Central memory CD8-positive, alpha-beta T cell (primary cell): ENCODE results near the gene LRRC59.
"Not testable (repeated sequence)": the region's sequence is repeated elsewhere in the genome, so short reads cannot be mapped to it uniquely, and the experiment has no call there.

ENCODE experiments used
- ATAC-seq: fragments of 150-1000 bp; cut with Tn5 transposase; replicated peaks from 2 replicates; pipeline ENCODE4 v1.10.0; 2022; ENCODE audit warnings: mild to moderate bottlenecking, moderate FRiP score, moderate number of reproducible peaks; ENCODE audit not compliant: poor library complexity, severe bottlenecking; ENCODE audit errors: extremely low read depth
- DNase-seq, 2 donors: peaks; one replicate each; pipeline ENCODE4 v3.0.0; 2021; ENCODE audit warnings: low spot score in 2 of 2
- H3K27ac Mint-ChIP-seq: one replicate; pipeline ENCODE4 v1.8.0; 2022; ENCODE audit warnings: low read depth, mild to moderate bottlenecking, moderate library complexity, mixed read lengths
- H3K27me3 Mint-ChIP-seq: one replicate; pipeline ENCODE4 v1.8.0; 2022; ENCODE audit warnings: mixed read lengths
- H3K36me3 Mint-ChIP-seq: one replicate; pipeline ENCODE4 v1.8.0; 2022; ENCODE audit warnings: mild to moderate bottlenecking, moderate library complexity, mixed read lengths; ENCODE audit not compliant: insufficient read depth
- H3K4me1 Mint-ChIP-seq: one replicate; pipeline ENCODE4 v1.8.0; 2022; ENCODE audit warnings: mixed read lengths
- H3K4me3 Mint-ChIP-seq: one replicate; pipeline ENCODE4 v1.8.0; 2022; ENCODE audit warnings: mild to moderate bottlenecking, moderate library complexity, mixed read lengths
- H3K9me3 Mint-ChIP-seq: one replicate; pipeline ENCODE4 v1.8.0; 2022; ENCODE audit warnings: mixed read lengths

The LRRC59 gene

GRCh38 chr17:50429793-50430192, 32.5 kb upstream of the LRRC59 start:
- H3K9me3 Mint-ChIP-seq: no peaks in the 10 kb centered on the region
- ATAC-seq (no peak), DNase-seq (no peak)
- H3K4me3 Mint-ChIP-seq: no peak overlapping the region
- no peaks in the 10 kb centered on the region for H3K27me3 Mint-ChIP-seq
- H3K4me1 Mint-ChIP-seq: peaks cover 30% of the 10 kb centered on the region
- H3K36me3 Mint-ChIP-seq: peaks cover 5% of the 10 kb centered on the region
- H3K27ac Mint-ChIP-seq: no peak overlapping the region

GRCh38 chr17:50428831-50429424, 31.6 kb upstream of the LRRC59 start:
- ATAC-seq: no peak
- H3K4me1 Mint-ChIP-seq: peaks cover 30% of the 10 kb centered on the region
- H3K27ac Mint-ChIP-seq: no peak overlapping the region
- peaks cover 5% of the 10 kb centered on the region for H3K36me3 Mint-ChIP-seq
- no peaks in the 10 kb centered on the region for H3K27me3 Mint-ChIP-seq
- DNase-seq: no peak
- no peak overlapping the region for H3K4me3 Mint-ChIP-seq
- no peaks in the 10 kb centered on the region for H3K9me3 Mint-ChIP-seq

GRCh38 chr17:50428126-50428525, 30.8 kb upstream of the LRRC59 start:
- H3K27ac Mint-ChIP-seq, DNase-seq, H3K36me3 Mint-ChIP-seq, H3K9me3 Mint-ChIP-seq, ATAC-seq, H3K4me3 Mint-ChIP-seq, H3K27me3 Mint-ChIP-seq: not testable (repeated sequence)
- peaks cover 30% of the 10 kb centered on the region for H3K4me1 Mint-ChIP-seq

- ATAC-seq (no peak), DNase-seq (no peak)
- H3K27me3 Mint-ChIP-seq: no peaks in the 10 kb centered on the region
- H3K36me3 Mint-ChIP-seq: peaks cover 3% of the 10 kb centered on the region
- H3K9me3 Mint-ChIP-seq: no peaks in the 10 kb centered on the region
- H3K27ac Mint-ChIP-seq: no peak overlapping the region
- H3K4me3 Mint-ChIP-seq: peak overlapping the region; percentile 86
- peaks cover 26% of the 10 kb centered on the region for H3K4me1 Mint-ChIP-seq
Observed at GRCh38 chr17:50426814-50427787, 29.8 kb upstream of the LRRC59 start.

- Mint-ChIP-seq H3K27ac (no peak overlapping the region), H3K4me3 (peak overlapping the region; percentile 86)
Observed at GRCh38 chr17:50426472-50426782, 29.1 kb upstream of the LRRC59 start.

GRCh38 chr17:50425682-50426471, 28.6 kb upstream of the LRRC59 start, which contains the start of gene ACSF2:
TSS of gene ACSF2 (plus strand) at chr17:50426218. CDS start at chr17:50426262, 44 bp downstream.
- Mint-ChIP-seq H3K9me3 (no peaks in the 10 kb centered on the region), H3K4me3 (peak within 1 kb of the TSS; percentile 86), H3K36me3 (peaks cover 1% of the 10 kb centered on the region), H3K4me1 (peaks cover 31% of the 10 kb centered on the region), H3K27ac (peak within 1 kb of the TSS; percentile 57), H3K27me3 (no peaks in the 10 kb centered on the region)
- ATAC-seq: peak; percentile 86
- peak; percentile 38 to 41 for DNase-seq

More at GRCh38 chr17:50426472-50426782, 29.1 kb upstream of the LRRC59 start:
- no peak for ATAC-seq
- Mint-ChIP-seq H3K4me1 (peaks cover 29% of the 10 kb centered on the region), H3K9me3 (no peaks in the 10 kb centered on the region), H3K36me3 (peaks cover 1% of the 10 kb centered on the region), H3K27me3 (no peaks in the 10 kb centered on the region)
- DNase-seq: no peak

GRCh38 chr17:50424996-50425681, 27.8 kb upstream of the LRRC59 start:
- Mint-ChIP-seq H3K4me3 (peak overlapping the region; percentile 86), H3K27me3 (no peaks in the 10 kb centered on the region), H3K36me3 (peaks cover 1% of the 10 kb centered on the region), H3K9me3 (no peaks in the 10 kb centered on the region), H3K4me1 (peaks cover 35% of the 10 kb centered on the region), H3K27ac (peak overlapping the region; percentile 57)
- DNase-seq: no peak
- ATAC-seq: no peak

- peaks cover 35% of the 10 kb centered on the region for H3K4me1 Mint-ChIP-seq
- DNase-seq: no peak
Observed at GRCh38 chr17:50424246-50424995, 27.1 kb upstream of the LRRC59 start.

GRCh38 chr17:50423553-50424159, 26.3 kb upstream of the LRRC59 start:
- DNase-seq: no peak
- Mint-ChIP-seq H3K9me3 (no peaks in the 10 kb centered on the region), H3K36me3 (peaks cover 1% of the 10 kb centered on the region), H3K27ac (no peak overlapping the region), H3K27me3 (no peaks in the 10 kb centered on the region), H3K4me3 (no peak overlapping the region), H3K4me1 (peaks cover 35% of the 10 kb centered on the region)
- no peak for ATAC-seq

More at GRCh38 chr17:50424246-50424995, 27.1 kb upstream of the LRRC59 start:
- peak overlapping the region; percentile 86 for H3K4me3 Mint-ChIP-seq
- no peaks in the 10 kb centered on the region for H3K9me3 Mint-ChIP-seq
- peaks cover 1% of the 10 kb centered on the region for H3K36me3 Mint-ChIP-seq
- H3K27ac Mint-ChIP-seq: no peak overlapping the region
- H3K27me3 Mint-ChIP-seq: no peaks in the 10 kb centered on the region
- no peak for ATAC-seq

- Mint-ChIP-seq H3K36me3 (peaks cover 1% of the 10 kb centered on the region), H3K27me3 (no peaks in the 10 kb centered on the region), H3K9me3 (no peaks in the 10 kb centered on the region), H3K4me1 (peaks cover 32% of the 10 kb centered on the region), H3K4me3 (no peak overlapping the region), H3K27ac (no peak overlapping the region)
- DNase-seq (no peak), ATAC-seq (no peak)
Observed at GRCh38 chr17:50422738-50423137, 25.4 kb upstream of the LRRC59 start.

GRCh38 chr17:50421308-50422051, 24.2 kb upstream of the LRRC59 start:
- H3K27me3 Mint-ChIP-seq: peaks cover 8% of the 10 kb centered on the region
- no peak for DNase-seq
- H3K36me3 Mint-ChIP-seq: peaks cover 1% of the 10 kb centered on the region
- peak overlapping the region; percentile 82 for H3K27ac Mint-ChIP-seq
- peak overlapping the region; percentile 61 for H3K4me3 Mint-ChIP-seq
- H3K4me1 Mint-ChIP-seq: peaks cover 20% of the 10 kb centered on the region
- peak; percentile 26 for ATAC-seq
- H3K9me3 Mint-ChIP-seq: no peaks in the 10 kb centered on the region
